Stimulated activated CD8-positive, alpha-beta memory T cell treated with anti-CD3 and anti-CD28 coated beads, Interleukin-4, amount 100 ng/mL, for 1 hour (primary cell): ENCODE data around the gene AGPAT1.
"Not testable (repeated sequence)": the region's sequence is repeated elsewhere in the genome, so short reads cannot be mapped to it uniquely, and the experiment has no call there.

ENCODE experiments used
- DNase-seq, 2 donors: peaks; one replicate each; pipeline ENCODE4 v3.0.0-alpha.2; 2020; ENCODE audit warnings: low read depth in 2 of 2, low spot score in 1 of 2

Gene AGPAT1

GRCh38 chr6:32149932-32150870 lies 25.7 kb downstream of the AGPAT1 start:
- DNase-seq, result no peak

GRCh38 chr6:32149092-32149755 lies 26.7 kb downstream of the AGPAT1 start:
- DNase-seq, result no peak

DNA sequence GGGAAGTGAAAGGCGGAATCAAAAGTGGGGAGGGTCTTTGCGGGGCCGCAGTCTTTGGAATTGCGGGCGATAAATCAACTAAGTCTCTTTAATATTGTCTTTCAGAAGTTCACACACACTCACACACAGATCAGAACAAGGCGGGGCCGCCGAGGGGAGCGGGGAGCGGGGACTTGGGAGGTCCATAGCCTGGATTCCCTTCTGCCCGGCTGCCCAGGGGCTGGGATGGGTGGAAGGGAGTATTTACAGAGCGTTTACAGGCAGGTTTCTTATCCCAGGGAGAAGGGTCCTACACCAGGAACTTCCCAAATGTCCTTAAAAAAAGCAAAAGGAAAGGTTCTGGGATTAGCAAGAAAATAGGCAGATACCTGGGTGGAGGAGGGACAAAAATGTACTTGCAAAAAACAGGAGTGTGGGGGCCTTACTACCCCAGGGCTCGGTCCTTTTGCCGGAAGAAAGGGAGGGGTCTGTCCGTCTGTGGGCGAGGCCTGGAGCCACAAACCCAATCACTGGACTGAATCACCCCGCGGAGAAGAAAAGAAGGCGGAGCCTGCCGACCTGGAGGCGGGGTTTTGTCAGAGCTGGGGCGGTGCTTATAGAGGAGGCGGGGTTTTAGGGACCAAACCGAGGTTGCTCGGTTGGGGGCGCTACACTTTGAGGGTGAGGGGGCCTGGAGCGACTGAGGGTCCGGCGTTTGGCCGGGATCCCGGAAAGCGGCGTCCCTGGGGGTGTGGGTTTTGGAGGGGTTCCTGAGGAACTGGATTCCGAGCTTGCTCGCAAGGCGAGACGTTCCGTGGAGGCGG lies 27.4 kb downstream of the AGPAT1 start:
- DNase-seq, result peak in 1 of 2 donors; percentile 36

DNA sequence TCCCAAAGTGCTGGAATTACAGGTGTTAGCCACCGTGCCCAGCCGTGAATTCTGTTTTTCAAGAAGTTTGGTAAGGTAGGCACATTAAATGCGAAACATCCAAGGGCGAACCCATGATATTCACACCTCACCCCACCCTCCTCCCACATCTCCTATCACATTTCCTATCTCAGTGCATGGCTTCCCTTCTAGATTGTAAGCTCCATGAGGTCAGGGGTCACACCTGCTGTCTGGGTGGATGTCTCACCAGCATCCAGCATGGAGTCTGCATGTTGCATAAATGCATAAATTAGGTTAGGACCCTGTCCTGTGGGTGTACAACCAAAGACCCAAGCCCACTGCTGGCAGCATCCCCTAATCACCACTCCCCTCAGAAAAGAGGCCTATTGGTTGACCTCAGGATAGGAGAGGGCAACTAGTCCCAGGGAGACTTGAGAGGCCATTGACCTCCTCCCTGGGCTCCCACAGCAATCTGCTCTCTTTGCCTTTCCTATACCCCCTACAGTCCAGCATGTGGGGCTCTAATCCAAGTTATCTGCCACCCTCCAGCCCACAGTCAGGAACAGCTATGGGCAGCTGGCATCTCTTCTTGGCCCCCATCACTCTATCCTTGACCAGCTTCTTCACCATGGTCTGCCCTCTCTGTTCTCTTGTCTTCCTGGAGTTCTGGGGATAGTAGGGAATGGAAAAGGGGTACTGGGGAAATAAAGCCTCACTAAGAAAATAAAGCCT lies 28.3 kb downstream of the AGPAT1 start:
- no peak for DNase-seq

DNA sequence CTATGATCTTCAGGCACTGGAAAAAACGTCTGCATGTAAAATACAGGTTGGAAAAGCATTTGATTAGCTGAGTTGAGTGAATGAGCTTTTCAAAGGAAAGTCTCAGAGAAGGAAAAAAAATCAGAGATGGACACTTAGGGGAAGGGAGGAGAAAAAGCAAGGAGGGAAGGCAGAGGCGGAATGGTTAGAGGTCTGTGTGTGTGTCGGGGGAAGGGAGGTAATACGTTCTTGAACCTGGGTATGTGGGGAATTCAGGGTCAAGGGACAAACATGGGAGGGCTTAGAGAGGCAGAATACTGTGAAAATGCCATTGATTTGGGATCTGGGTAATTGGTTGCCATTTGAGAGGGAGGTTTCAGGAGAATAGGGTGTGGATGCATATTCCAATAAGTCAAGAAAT lies 29.2 kb downstream of the AGPAT1 start:
- no peak for DNase-seq

- no peak for DNase-seq
These were observed 29.6 kb downstream of the AGPAT1 start for GRCh38 chr6:32146287-32146686.

- DNase-seq, result not testable (repeated sequence)
These were observed 31.6 kb downstream of the AGPAT1 start for GRCh38 chr6:32144238-32144637.

- no peak for DNase-seq
These were observed 35.4 kb downstream of the AGPAT1 start for GRCh38 chr6:32140420-32141046.

- no peak for DNase-seq
These were observed 36.3 kb downstream of the AGPAT1 start for GRCh38 chr6:32139590-32139989.

- no peak for DNase-seq
These were observed 38.4 kb downstream of the AGPAT1 start for GRCh38 chr6:32137454-32137853.

GRCh38 chr6:32133786-32134185 lies 42.1 kb downstream of the AGPAT1 start:
- DNase-seq, result no peak

- DNase-seq, result no peak
These were observed 43.8 kb downstream of the AGPAT1 start for GRCh38 chr6:32132110-32132509.

- no peak for DNase-seq
These were observed 44.4 kb downstream of the AGPAT1 start for GRCh38 chr6:32131439-32131948.

DNA sequence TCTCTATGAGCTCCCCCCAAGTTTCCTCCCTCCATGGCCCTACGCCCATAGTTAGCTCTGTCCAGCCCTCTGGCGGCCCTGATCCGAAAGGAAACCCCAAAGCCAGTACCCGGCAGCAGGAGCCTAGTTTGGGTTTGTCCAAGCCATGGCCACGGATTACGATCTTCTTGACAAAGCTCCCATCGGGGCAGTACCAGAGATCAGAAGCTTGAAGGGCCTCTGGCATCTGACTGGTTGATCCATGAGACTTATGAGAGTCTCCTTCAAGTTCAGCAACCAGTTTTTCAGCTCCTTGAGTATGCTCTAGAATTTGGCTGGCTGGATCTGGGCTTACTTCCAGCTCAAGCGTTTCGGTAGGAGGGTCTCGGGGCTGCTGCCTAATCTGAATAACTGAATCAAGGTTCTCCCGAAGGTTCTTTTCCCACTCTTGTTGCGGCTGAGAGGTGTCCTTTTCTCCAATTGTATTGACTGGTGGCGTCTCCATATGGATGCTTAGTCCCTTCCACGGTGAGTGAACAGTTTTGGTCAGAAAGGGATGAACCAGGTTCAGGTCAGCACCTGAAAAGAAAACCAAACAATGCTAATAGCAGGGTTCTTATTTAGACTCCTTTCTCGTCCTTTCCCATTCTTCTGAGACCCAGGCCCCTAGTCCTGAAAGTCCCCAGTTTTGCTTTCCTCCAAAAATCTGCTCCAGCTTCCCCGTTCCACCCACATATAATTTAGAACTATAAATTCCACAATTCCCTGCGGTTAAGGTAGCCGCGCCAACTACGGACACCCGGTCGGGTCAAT lies 46.4 kb downstream of the AGPAT1 start:
- DNase-seq, result no peak

DNA sequence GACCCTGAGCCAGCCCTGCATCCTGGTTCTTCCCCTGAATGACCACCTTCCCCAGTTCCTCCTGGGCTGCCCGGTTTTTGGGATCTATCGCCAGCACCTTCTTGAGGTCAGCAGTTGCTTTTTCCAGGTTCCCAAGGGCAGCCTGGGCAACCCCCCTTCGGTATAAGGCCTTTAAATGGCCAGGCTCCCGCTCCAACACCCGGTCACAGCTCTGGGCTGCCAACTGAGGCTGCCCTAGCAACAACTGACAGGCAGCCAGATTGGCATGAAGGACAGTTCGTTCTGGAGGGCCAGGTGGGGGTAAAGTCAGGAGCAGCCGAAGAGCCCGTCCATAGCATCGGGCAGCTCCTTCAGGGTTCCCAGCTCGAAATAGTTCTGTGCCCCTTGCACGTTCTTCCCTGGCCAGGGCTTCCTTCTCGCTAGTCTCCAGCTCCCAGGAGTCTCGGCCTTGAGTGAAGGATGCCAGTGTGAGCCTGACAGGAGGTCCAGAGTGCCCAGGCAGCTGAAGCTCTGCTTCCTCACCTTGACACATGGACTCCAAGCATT lies 47.1 kb downstream of the AGPAT1 start:
- no peak for DNase-seq

GRCh38 chr6:32127717-32128592 lies 47.9 kb downstream of the AGPAT1 start, which contains the start of gene ATF6B:
TSS of gene ATF6B (minus strand) at chr6:32128246. CDS start at chr6:32128207, 39 bp downstream.
- DNase-seq, result peak; percentile 88 to 95

GRCh38 chr6:32127409-32127716 lies 48.5 kb downstream of the AGPAT1 start:
- DNase-seq, result no peak

GRCh38 chr6:32126880-32127279 lies 49.0 kb downstream of the AGPAT1 start:
- DNase-seq, result no peak
